ENCODE measurements around the gene GALNT17.

Gene GALNT17

DNA sequence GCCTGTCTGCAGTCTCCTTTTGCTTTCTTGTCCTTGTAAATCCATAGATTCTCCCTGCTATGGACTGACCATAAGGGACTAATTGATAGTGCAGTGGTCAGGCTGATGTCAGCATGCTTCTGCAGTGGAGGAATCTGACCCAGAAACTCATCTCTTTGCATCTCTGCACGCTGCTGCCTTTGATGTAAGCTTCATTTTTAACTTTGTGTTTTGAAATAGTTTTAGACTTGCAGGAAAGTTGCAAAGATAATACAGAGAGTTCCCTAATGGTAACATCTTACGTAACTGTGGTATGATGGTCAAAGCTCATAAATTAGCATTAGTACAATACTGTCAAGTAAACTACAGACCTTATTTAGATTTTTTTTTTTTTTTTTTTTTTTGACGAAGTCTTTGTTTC lies 89.6 kb downstream of the GALNT17 start:
- TF ChIP-seq NFRKB (IDR thresholded peaks at IDR 0.05) (no peak), TARDBP (IDR thresholded peaks at IDR 0.05) (no peak), ARNT (IDR thresholded peaks at IDR 0.05) (no peak), FOXA1 (IDR thresholded peaks at IDR 0.05) (no peak), SUZ12 (IDR thresholded peaks at IDR 0.05) (no peak), LEF1 (IDR thresholded peaks at IDR 0.05; ENCODE audit: borderline replicate concordance) (no peak), FOXM1 (IDR thresholded peaks at IDR 0.05; ENCODE audit: borderline replicate concordance) (no peak), BHLHE40 (IDR thresholded peaks at IDR 0.05; ENCODE audit: borderline replicate concordance) (no peak), HDGF (IDR thresholded peaks at IDR 0.05; ENCODE audit: borderline replicate concordance) (no peak), ELF4 (IDR thresholded peaks at IDR 0.05) (no peak), ZNF384 (IDR thresholded peaks at IDR 0.05) (no peak), FOXK2 (IDR thresholded peaks at IDR 0.05) (no peak), CTBP1 (IDR thresholded peaks at IDR 0.05; ENCODE audit: borderline replicate concordance) (no peak), SP1 (IDR thresholded peaks at IDR 0.05) (no peak)
- TF ChIP-seq, protein P1, sequence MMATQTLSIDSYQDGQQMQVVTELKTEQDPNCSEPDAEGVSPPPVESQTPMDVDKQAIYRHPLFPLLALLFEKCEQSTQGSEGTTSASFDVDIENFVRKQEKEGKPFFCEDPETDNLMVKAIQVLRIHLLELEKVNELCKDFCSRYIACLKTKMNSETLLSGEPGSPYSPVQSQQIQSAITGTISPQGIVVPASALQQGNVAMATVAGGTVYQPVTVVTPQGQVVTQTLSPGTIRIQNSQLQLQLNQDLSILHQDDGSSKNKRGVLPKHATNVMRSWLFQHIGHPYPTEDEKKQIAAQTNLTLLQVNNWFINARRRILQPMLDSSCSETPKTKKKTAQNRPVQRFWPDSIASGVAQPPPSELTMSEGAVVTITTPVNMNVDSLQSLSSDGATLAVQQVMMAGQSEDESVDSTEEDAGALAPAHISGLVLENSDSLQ (IDR thresholded peaks at IDR 0.05), result no peak
- ChIA-PET CTCF (no interaction called here), POLR2A (no interaction called here)
- no peak for DNase-seq (ENCODE audit: extremely low spot score)

- TF ChIP-seq, protein P1 (IDR thresholded peaks at IDR 0.05), result no peak
- TF ChIP-seq ZNF384 (IDR thresholded peaks at IDR 0.05), result no peak
- no peak for TF ChIP-seq ARNT (IDR thresholded peaks at IDR 0.05)
- TF ChIP-seq ELF4 (IDR thresholded peaks at IDR 0.05), result no peak
- no peak for TF ChIP-seq FOXK2 (IDR thresholded peaks at IDR 0.05)
- TF ChIP-seq BHLHE40 (IDR thresholded peaks at IDR 0.05; ENCODE audit: borderline replicate concordance), result no peak
- no peak for TF ChIP-seq TARDBP (IDR thresholded peaks at IDR 0.05)
- TF ChIP-seq L3MBTL2 (conservative IDR thresholded peaks at IDR 0.05), result no peak
- no peak for TF ChIP-seq NFRKB (IDR thresholded peaks at IDR 0.05)
- TF ChIP-seq CTBP1 (IDR thresholded peaks at IDR 0.05; ENCODE audit: borderline replicate concordance), result no peak
- TF ChIP-seq SUZ12 (IDR thresholded peaks at IDR 0.05), result no peak
- no peak for TF ChIP-seq HDGF (IDR thresholded peaks at IDR 0.05; ENCODE audit: borderline replicate concordance)
- TF ChIP-seq LEF1 (IDR thresholded peaks at IDR 0.05; ENCODE audit: borderline replicate concordance), result no peak
- TF ChIP-seq SP1 (IDR thresholded peaks at IDR 0.05), result no peak
- TF ChIP-seq FOXA1 (IDR thresholded peaks at IDR 0.05), result no peak
- no peak for TF ChIP-seq FOXM1 (IDR thresholded peaks at IDR 0.05; ENCODE audit: borderline replicate concordance)
- DNase-seq (ENCODE audit: extremely low spot score), result no peak
- ChIA-PET POLR2A (no interaction called here), CTCF (no interaction called here)
Measured at GRCh38 chr7:71227126-71227525, 95.2 kb downstream of the GALNT17 start.

DNA sequence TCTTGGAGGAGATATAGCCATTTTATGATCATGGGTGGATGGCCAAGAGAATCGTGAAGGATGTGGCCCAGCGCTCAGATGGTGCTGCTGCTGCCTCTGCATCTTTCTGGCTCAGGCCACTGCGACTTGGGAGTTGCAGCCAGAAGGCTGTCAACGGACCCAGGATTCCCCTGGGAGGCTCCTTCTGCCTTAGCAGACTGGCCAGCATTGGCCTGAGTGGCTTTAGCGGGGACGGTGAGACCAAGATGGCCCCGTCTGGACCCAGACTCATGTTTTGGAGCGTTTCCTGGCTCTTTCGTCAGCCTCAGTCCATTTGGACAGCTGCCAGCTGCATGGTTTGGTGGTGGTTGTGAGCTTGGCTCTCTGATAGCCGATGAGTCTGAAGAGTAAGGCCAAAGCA lies 97.2 kb downstream of the GALNT17 start:
- DNase-seq (ENCODE audit: extremely low spot score), result no peak
- ChIA-PET CTCF (no interaction called here), POLR2A (no interaction called here)
- TF ChIP-seq NFRKB (IDR thresholded peaks at IDR 0.05) (no peak), FOXA1 (IDR thresholded peaks at IDR 0.05) (no peak), LEF1 (IDR thresholded peaks at IDR 0.05; ENCODE audit: borderline replicate concordance) (no peak), FOXK2 (IDR thresholded peaks at IDR 0.05) (no peak), HDGF (IDR thresholded peaks at IDR 0.05; ENCODE audit: borderline replicate concordance) (no peak), ARNT (IDR thresholded peaks at IDR 0.05) (no peak), CTBP1 (IDR thresholded peaks at IDR 0.05; ENCODE audit: borderline replicate concordance) (no peak), FOXM1 (IDR thresholded peaks at IDR 0.05; ENCODE audit: borderline replicate concordance) (no peak), ZNF384 (IDR thresholded peaks at IDR 0.05) (no peak), ELF4 (IDR thresholded peaks at IDR 0.05) (no peak), SP1 (IDR thresholded peaks at IDR 0.05) (no peak), TARDBP (IDR thresholded peaks at IDR 0.05) (no peak), BHLHE40 (IDR thresholded peaks at IDR 0.05; ENCODE audit: borderline replicate concordance) (no peak), L3MBTL2 (conservative IDR thresholded peaks at IDR 0.05) (no peak)
- TF ChIP-seq, protein P1 (IDR thresholded peaks at IDR 0.05), result no peak

DNA sequence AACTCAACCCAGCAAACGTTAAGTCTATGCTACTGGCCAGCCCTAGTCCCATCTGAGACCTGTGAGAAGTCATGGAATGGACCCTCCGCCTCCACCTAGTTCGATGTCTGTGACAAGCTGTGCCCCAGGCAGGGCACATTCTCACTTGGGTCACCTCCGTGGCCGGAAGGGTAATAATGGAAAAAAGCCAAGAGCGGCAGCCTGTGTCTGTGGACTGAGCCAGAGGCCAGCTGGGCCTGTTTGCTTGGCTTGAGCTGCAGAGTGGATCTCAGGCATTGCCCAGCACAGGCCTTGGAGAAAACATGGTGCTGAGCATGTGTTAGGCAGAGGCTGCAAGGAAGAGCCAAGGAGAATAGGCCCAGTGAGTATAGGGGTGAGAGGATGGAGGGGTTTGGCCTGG lies 97.8 kb downstream of the GALNT17 start:
- POLR2A ChIA-PET, result no interaction called here

DNA sequence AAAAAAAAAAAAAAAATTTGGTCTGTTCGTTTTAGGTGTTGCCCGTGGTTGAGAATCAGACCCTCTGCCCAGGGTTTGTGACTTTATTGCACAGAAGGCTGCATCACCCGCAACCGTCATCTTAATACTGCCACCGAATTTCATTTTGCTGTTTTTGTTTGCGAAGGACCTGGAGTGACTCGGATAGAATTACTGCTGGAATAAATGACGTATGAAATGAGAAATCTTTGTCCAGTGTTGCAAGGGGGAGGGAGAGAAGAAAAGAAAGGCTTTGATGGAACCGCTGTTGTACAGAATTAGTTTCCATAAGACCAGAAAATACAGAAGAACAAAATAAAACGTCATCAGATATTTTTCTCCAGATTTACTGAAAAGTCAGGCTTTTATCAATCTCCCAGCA lies 103.3 kb downstream of the GALNT17 start:
- TF ChIP-seq ARNT (IDR thresholded peaks at IDR 0.05), result no peak
- TF ChIP-seq FOXM1 (IDR thresholded peaks at IDR 0.05; ENCODE audit: borderline replicate concordance), result no peak

More for the DNA sequence above, 97.8 kb downstream of the GALNT17 start:
- no peak for TF ChIP-seq FOXK2 (IDR thresholded peaks at IDR 0.05)
- TF ChIP-seq SUZ12 (IDR thresholded peaks at IDR 0.05), result no peak
- TF ChIP-seq BHLHE40 (IDR thresholded peaks at IDR 0.05; ENCODE audit: borderline replicate concordance), result no peak
- no peak for TF ChIP-seq NFRKB (IDR thresholded peaks at IDR 0.05)
- no peak for TF ChIP-seq ELF4 (IDR thresholded peaks at IDR 0.05)
- TF ChIP-seq HDGF (IDR thresholded peaks at IDR 0.05; ENCODE audit: borderline replicate concordance), result no peak
- no peak for TF ChIP-seq FOXA1 (IDR thresholded peaks at IDR 0.05)
- no peak for TF ChIP-seq SP1 (IDR thresholded peaks at IDR 0.05)
- TF ChIP-seq LEF1 (IDR thresholded peaks at IDR 0.05; ENCODE audit: borderline replicate concordance), result no peak
- no peak for TF ChIP-seq ZNF384 (IDR thresholded peaks at IDR 0.05)
- no peak for TF ChIP-seq ARNT (IDR thresholded peaks at IDR 0.05)
- no peak for TF ChIP-seq CTBP1 (IDR thresholded peaks at IDR 0.05; ENCODE audit: borderline replicate concordance)
- TF ChIP-seq L3MBTL2 (conservative IDR thresholded peaks at IDR 0.05), result no peak
- TF ChIP-seq, protein P1 (IDR thresholded peaks at IDR 0.05), result no peak
- no peak for TF ChIP-seq FOXM1 (IDR thresholded peaks at IDR 0.05; ENCODE audit: borderline replicate concordance)
- TF ChIP-seq TARDBP (IDR thresholded peaks at IDR 0.05), result no peak
- no peak for DNase-seq (ENCODE audit: extremely low spot score)
- CTCF ChIA-PET, result no interaction called here

More for the DNA sequence above, 103.3 kb downstream of the GALNT17 start:
- ChIA-PET CTCF (no interaction called here), POLR2A (no interaction called here)
- no peak for DNase-seq (ENCODE audit: extremely low spot score)
